GM18861 (cell line): ENCODE data around the gene PGGT1B.
"Not testable (repeated sequence)": the region's sequence is repeated elsewhere in the genome, so short reads cannot be mapped to it uniquely, and the experiment has no call there.

Experiments used
- ATAC-seq: cut with Tn5 transposase; IDR thresholded peaks from one replicate; pipeline ENCODE4 v1.9.1; 2021; ENCODE audit not compliant: unreplicated experiment

PGGT1B gene

GRCh38 chr5:115260248-115260647 lies 2.4 kb downstream of the PGGT1B start:
- no peak for ATAC-seq

DNA sequence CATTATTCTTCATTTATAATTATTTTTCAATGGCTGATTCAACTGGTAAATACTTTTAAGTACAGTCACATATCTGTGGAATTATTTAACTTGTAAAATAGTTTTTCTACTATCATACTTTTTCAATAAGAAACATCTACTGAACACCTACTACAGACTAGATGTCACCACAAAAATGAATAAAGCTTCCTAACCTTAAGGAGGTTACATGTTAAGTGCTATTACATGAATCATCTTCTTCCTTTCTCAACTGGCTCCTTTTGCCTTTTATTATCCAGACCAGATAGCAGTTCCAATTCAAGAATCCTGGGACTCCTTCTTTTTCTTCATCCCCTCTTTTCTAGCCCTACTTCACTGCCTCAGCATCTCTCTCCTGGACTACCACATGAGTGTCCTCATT lies 4.7 kb downstream of the PGGT1B start:
- ATAC-seq = no peak

- ATAC-seq = not testable (repeated sequence)
These were observed 13.3 kb downstream of the PGGT1B start for GRCh38 chr5:115249379-115249778.

DNA sequence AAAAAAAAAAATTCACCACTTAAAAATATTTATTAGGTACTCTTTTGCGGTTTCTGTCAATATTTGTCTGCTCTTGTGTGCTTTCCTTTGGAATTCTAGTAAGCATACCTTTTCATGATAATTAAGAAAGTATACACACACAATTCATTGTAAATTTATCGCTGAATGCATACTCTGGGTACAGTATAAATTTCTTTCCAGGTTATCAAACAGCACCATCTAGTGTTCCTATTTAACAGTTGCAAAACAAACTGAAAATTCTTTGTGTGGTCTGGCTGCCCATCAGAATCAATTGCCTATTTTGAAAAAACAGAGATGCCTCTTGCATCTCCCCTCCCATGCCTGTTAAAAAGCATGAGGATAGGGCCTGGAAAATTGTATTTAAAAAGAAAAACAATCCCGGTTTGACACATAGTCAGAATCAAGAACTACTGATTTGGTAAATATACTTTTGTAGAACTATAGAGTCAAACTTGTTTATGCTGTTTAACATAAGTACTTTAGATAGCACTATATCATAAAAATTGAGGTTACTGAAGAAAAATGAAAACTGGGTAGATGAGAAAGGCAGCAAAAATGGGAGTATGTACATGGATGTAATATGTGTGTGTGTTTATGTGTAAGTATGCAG lies 16.2 kb downstream of the PGGT1B start:
- ATAC-seq = peak; percentile 71

DNA sequence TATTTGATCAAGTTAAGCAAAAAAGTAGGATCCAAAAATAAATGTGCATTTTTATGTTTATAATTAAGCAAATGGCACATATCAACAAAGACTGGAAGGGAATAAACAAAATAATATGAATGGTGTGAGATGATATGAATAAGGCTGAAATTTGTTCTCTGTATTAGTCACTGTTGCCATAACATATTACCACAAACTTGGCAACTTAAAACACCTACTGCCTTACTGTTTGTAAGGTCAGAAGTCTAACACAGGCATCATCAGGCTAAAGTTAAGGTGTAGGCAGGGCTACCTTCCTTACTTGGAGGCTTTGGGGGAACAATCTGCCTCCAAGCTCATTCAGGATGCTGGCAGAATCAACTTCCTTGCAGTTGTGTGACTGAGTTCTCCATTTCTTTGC lies 19.3 kb downstream of the PGGT1B start:
- ATAC-seq = peak; percentile 75

DNA sequence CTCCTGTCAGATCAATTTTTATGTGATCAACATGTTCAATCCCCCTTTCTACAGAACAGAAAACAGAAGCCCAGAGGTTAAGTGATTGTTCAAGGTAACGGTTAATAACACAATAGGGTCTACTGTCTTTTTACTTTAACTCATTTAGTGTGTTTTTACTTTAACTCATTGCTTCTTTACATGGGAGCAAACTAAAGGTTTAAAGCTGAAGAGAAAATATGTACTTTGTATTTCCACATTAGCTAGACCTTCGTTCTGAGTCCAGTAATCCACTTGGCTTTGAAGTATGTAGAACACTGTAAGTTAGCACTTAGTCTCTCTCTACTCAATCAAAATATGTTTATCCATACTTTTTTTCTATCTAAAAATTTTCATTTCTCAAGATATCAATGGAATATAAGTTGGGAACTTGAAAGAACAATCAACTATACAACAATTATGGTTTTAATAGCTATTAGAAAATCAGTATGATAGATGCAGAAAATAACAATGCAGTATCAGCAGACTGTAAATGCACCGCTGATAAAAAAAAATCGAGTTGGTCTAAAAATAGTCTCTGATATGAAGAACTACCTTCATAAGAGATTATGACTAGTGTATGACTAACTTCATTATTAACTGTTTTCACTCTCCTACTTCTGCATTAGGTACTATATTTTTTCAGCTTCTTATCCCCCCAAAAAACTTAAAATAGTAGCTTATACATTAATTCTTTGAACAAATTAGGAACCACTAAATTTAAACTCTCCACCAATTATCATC lies 20.6 kb downstream of the PGGT1B start:
- no peak for ATAC-seq

DNA sequence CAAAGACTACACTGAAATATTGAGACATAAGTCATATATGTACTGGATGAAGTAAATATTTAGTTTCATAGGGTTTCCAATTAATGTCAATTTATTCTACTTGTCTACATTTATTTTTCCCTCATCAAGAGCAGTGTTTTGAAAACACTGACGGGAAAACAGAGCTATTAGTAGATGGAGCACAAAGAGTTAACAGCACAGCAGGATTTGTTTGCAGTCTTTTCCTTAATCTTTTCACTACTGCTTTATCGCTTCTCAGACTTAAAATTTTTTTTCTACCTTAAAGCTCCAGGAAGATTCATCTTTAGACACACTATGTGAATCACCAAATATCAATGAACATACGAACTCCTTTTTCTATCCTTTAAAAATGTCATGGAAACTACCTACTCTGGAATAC lies 25.6 kb downstream of the PGGT1B start:
- ATAC-seq = no peak

GRCh38 chr5:115236599-115236998 lies 26.1 kb downstream of the PGGT1B start:
- no peak for ATAC-seq

DNA sequence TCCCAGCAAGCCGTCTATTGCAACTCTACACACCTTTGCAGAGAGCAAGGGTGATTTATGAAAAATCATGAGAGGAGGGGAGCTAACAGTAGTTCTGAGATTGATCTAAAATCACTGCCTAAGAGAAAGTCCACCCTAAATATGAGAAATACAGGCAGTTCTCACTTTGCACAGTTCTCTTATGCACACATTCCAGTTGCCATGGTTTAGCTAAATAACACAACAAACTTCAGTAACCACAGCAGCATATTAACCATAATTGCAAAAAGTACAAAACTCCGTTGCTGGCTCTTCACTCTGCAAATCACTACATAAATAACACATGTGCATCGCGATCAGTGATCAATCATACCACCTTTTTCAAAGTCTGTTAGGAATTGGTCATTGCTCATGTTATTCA lies 31.1 kb downstream of the PGGT1B start:
- no peak for ATAC-seq

GRCh38 chr5:115229606-115230005 lies 33.1 kb downstream of the PGGT1B start:
- ATAC-seq = no peak

DNA sequence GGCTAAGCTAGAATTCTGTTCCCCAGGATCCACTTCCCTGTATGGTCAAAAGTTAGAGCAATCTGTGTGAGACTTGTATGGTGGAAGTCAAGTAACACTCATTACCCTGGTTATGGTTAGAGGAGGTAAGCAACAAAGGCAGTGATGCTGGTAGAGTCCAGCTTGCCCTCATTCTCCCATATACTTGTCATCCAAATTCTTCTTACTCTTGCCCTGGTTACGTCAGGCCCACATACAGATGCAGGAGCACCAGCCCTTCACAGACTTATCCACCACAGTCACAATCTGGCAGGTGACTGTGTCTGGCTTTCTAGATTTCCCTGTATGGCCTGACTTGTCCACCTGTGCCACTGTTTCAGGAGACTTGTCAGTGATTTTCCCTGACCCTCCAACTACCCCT lies 35.4 kb downstream of the PGGT1B start:
- ATAC-seq = no peak

GRCh38 chr5:115214541-115214940 lies 48.1 kb downstream of the PGGT1B start:
- no peak for ATAC-seq

DNA sequence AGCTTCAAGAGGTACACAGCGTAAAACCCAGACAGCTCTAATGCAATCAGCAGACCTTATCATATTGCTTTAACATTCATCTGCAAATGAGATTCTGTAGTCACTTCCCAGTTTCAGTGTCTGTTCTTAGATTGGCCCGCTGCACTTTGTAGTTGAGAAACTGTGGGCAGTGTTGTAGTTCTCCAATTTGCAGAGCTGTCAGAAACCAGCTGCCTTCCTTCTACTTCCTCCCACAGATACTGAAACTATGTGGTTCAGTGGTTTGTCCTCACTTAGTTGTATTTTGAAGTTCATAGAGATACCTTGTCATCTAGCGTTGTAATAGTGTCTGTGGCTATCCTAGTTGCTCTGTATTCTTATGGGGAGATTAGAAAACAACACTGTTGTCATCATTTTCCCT lies 53.4 kb downstream of the PGGT1B start:
- ATAC-seq = peak; percentile 99

GRCh38 chr5:115202952-115203351 lies 59.7 kb downstream of the PGGT1B start:
- no peak for ATAC-seq

DNA sequence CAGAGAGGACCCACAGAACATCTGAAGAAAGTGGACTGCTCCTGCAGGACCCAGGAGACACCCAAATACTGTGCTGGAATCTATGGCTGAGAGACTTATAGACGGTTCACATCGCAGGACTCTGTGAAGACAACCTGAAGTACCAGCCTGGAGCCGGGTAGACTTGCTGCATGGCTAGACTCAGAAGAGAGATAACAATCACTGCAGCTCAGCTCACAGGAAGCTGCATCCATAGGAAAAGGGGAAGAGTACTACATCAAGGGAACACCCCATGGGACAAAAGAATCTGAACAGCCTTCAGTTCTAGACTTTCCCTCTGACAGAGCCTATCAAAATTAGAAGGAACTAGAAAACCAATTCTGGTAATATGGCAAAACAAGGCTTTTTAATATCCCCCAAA lies 66.5 kb downstream of the PGGT1B start:
- no peak for ATAC-seq

DNA sequence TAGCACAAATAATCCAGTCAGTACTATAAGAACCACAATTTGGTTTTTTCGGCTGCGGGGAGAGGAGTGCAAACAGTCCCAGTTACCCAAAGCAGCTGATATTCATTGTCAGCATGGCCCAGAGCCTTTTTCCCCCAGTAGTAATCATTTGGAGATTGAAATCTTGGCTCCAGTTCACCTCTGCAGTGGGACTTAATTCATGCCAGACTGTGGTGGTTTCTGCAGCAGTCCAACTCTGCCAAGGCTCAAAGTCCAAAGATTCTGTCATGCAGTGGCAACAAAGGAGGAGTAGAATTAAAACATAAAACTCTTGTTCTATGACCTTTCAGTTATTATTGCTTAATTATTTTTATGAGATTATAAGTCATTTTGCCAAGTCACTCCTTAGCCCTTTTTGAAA lies 68.0 kb downstream of the PGGT1B start:
- no peak for ATAC-seq

DNA sequence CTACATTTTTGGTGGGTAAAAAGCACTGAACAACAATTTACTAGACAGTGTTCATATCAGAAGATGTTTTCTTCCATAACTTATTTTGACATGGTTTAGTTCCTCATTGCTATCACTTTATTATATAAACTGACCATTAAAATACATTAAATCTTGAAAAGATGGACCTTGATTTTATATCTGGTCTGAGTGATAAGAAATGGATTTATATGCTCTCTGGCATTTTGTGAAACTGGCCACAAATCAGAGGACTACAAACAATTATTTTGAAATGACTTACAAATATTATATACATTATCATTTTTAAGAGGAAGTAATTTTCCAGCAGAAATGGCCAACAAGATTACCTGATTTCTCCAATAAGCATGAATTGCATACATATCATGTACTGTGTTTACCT lies 69.4 kb downstream of the PGGT1B start:
- ATAC-seq = no peak

- ATAC-seq = no peak
These were observed 70.6 kb downstream of the PGGT1B start for GRCh38 chr5:115192098-115192497.

DNA sequence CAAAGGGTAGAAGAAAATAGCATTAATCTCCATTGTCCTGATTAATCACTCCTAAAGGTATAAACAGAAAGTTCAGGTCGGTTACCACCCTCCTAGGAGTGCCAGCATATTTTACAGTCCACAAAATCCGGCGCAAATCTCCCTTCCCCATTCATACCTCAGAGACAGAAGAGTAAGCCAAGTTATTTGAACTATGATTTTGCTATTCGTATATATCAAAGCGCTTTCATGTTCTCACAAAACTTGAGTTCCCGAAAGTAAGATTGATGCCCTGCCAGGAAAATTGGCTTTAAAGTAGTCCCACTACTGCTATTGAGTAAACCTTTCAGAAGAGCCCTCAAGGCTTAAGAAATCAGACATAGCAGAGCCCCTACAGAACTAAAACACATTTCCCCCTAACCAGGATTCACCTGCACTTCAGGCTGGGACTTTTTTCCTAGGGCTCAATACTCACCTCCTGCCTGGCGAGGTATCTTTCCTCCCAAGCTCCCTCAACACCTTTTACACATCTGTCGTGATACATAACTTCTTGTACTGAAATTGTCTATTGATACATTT lies 71.1 kb downstream of the PGGT1B start:
- ATAC-seq = no peak

DNA sequence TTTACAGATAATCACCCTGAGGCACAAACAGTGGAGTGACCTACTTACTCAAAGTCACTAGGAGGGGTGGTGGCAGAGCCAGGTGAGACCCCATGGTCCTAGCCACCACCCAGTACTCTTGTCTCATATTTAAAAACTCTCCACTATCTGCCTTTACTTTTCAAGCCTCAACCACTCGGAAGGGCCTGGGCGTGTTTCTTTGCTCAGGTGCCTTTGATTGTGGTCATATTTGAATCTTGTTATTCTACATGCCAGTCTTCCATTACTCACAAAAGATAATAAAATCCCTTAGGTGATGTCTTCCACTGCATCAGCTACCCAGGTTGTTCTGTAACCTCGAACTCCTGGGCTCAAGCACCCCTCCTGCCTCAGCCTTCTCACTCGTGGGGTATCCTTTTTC lies 72.3 kb downstream of the PGGT1B start:
- ATAC-seq = no peak

DNA sequence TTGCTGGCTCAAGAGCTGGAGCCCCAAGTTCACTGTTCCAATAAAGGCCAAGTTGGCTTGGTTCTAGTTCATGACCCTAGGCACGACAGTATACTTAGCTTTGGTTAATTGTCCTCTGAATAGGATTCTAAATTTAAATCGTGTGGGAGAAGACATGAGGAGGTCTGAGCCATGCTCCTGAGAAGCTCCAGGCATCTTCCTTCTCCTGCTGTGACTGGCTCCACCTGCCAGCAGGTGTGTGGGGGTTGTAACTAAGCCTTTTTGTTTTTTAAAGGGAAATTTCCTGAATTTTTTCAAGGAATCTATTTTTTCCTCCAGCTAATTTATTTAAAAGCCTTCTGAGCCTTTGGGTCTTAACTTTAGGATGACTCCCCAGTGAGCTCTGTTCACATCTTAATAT lies 72.8 kb downstream of the PGGT1B start:
- ATAC-seq = no peak

DNA sequence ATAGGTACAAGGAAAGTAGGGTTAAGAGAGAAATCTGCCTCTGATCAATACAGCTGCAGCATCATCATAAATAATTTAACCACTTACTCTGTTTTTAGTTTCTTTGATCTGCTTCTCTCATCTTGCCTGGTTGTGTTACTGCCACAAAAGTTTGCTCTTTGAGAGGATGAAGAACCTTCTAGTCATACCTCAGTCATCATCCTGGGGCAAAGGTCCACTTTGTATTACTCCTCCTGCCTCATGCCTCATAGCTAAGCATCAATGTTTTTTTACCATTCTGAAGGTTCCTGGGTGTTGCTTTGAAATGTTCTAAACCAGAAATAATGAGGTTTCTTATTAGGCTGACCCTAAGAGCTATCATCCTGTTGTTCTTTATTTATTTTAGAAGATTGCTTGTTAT lies 75.9 kb downstream of the PGGT1B start:
- ATAC-seq = no peak

GRCh38 chr5:115184770-115185169 lies 77.9 kb downstream of the PGGT1B start:
- ATAC-seq = no peak
